ENCODE results near the gene TAS1R2. TPM values are rescaled to one million over a fixed set of nuclear protein-coding genes. Genes with fewer than 3 reads are reported as not detected.
"Not testable (repeated sequence)": the region's sequence is repeated elsewhere in the genome, so short reads cannot be mapped to it uniquely, and the experiment has no call there.

TAS1R2 gene
- total RNA-seq, 1 donor from 2014 or later, result not detected

DNA sequence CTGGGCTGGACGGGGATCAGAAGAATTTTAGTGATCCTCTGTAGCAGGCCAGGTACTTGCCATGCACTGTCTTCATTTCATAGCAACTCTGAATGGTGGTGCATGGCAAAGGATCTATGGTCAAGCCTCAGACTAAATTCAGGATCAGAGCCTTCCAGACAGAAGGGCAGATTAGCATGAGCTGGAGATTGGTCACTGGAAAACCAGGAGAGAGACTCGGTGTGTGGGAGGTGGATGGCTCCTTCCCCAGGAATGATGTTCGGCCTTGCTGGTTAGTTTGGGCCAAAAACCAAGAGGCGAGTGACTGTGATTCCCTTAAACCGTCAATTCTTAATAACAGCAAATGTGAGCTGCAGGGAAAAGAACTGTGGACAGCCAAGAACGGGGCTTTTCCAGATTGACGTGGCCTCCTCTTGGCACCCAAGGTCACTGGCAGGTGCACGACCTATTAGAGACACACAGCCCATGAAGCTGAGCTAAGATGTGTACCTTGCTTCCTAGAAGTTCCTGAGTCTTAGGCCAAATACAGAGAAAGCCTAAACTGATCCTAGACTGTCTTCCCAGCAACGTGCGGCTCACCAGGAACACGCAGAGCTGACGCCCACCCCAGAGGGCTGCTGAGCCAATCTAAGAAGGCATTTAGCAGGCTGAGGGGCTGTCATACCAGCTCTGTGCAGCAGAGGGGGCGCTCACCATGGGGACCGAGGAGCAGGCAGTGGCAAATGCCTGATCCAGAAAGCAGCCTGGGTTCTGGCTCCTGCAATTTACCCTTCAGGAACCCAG is 24.4 kb upstream of the TAS1R2 start:
- peak; percentile 89 for DNase-seq

DNA sequence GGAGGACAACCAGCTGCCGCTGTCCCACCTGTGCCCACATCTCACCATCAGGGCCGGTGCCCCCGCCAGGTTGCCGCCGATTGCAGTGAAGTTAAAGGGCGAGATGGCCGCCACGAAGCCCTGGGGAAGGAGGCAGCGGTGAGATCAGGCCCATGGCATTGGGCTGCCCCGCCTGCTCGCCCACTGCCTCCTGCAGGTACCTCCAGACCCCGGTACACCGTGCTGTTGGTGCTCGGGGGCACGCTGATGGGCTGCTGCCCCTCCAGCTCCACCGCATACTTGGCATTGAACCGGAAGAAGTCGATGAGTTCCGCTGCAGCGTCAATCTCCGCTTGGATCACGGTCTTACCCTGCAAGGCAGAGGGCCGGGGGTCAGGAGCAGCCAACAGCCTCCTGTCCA is 23.6 kb upstream of the TAS1R2 start:
- no peak for DNase-seq

DNA sequence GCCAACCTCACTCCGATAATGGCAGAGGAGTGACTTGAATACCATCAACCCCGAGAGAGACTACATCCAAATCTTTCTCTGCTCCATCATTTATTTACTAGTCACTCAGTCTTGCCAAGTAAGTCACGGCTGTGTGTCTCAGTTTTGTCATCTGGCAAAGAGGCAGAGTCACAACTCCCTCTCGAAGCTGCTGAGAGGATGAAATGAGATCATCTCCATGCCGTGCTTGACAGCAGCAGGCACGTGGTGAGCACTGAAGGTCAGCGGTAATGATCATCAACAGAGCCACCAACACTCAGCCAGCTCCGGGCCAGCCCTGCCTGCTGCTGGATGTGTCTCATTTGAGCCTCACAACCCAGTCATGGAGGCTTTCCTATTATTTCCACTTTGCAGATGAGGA is 23.0 kb upstream of the TAS1R2 start:
- no peak for DNase-seq

DNA sequence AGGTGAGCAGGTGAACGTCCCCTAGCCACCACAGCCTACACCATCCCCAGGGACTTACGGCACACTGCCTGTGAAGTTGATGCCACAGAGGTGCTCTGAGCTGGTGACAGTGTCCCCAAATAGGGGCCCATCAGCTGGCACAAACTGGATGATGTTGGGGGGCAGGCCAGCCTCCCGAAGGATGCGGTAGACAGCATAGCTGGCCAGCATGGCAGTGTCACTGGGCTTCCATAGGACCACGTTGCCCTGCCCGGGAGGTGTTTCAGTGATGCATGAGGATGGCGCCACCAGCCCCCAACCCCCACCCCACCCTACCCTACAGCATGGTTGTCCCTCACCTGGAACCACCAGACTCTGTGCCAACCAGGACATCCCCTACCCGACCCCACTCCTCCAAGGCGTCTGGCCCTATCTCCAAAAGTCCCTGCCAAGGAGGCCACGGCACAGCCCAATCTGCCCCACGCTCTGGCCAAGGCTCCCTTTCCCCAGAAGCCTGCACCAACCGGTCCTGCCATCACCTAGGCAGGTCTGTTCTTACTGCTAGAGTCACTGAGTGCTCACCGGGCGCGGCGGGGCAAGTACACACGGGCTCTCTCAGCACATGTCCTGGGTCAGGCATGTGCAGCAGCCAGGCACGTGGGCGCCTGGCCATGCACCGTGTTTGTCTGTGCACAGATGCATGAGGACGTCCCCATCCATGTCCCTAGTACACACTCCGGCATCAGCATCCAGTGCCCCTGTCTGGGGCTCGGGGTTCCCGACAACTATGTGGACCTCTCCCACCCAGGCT is 22.4 kb upstream of the TAS1R2 start:
- DNase-seq, result no peak

DNA sequence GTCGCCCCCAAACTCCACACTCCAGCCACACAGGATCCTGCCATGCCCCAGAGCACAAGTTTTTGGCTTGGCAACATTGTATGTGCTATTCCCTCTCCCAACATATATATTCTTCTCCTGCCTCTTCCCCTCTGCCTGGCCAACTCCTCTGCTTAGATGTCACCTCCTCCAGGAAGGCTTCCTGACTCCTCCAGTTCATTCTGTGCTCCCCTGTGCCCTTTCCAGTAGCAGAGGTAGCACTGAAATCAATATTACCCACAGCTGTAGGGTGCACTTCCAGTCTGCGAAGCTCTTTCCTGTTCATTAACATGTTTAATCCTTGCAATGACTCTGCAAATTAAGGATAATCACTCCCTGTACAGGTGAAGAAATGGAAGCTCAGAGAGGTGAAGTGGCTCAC is 21.7 kb upstream of the TAS1R2 start:
- DNase-seq, result no peak

DNA sequence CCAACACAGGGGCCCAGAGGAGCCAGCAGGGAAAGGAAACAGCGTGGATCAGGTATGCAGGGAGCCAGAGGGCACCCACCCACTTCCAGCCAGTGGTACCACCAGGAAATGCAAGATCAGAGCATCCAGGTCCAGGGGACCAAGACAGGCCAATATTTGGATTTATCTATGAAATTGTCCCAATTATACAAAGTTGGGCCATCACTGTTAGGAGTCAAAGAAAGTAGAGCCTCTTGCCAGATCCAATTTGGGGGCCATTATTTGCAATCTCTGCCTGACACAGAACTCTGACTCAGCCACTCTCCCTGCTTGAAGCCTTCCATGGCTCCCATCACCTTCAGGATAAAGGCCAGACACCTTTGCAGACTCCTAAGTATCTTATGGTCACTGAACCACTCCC is 21.1 kb upstream of the TAS1R2 start:
- DNase-seq, result no peak

DNA sequence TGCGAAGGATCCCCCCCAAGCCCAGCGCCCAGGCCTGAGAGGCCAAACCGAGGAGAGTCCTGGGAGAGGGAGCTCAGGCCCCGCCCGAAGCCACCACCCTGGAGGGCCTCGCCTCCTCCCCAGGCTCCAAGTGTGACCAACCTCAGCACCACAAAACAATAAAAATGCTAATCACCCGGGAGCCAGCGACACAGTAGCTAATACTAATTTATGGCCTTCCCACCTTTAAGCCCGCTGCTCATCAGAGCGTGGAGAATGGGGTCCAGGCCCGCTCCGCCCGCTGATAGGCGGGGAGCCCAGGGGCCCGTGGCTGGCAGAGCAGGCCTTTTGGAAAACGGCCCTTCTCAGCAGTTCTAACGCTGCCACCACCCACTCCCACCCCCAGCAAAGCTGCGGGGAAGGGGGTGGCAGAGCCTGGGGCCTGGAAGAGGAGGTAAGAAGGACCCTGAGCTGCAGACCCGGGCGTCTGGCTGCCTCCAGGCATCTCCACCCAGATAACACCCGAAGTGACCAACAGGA is 20.4 kb upstream of the TAS1R2 start:
- no peak for DNase-seq

DNA sequence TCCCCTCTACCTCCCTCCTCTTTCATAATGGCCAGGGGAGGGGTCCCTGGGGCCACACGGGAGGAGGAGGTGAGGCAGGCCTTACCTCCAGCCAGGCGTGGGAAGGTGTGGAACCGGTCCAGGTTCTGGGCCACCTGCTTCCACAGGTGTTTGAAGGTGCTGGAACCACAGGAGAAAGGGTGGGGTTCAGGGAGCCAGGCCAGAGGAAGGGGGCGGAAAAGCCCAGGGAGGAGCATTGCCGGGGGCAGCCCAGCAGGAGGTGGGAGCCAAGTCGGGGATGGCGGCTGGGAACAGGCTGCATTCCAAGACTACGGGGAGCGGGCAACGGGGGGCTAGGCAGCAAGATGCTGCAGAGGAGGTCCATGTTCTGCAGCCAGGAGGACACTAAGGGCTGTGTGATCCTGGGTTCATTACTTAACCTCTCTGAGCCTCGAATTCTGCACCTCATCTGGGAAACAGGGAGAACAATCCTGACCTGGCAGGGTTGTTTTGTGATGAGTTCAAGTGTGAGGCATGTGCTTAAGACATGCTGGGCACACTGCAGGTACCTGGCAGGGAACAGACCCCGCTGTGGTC is 19.8 kb upstream of the TAS1R2 start:
- no peak for DNase-seq

DNA sequence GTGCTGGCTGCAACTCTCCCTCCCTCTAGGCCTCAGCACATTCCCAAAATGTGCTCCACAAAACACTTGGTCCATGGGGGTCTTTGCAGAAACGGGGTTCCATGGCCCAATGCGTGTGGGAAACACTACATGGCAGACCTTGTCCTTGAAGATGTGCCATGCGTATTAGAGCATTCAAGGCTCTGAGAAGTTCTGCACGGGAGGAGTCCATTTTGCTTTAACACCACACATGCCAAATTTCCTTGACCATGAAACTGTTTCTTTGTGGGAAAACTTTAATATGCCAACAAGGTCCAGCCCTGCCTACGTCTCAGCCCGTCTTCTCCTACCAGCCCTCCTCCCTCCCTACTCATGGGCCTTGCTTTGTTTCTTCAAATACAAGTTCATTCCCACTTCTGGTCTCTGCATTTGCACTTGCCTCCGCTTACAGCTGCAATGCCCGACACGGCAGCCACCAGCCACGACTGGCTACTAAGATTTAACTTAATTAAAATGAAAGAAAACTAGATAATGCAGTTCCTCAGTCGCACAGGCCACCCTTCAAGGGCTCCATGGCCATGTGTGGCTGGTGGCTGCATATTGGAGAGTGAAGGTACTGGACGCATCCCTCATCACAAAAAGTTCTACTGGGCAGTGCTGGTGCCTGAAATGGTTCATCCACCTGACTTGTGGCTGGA is 19.2 kb upstream of the TAS1R2 start:
- DNase-seq, result no peak

DNA sequence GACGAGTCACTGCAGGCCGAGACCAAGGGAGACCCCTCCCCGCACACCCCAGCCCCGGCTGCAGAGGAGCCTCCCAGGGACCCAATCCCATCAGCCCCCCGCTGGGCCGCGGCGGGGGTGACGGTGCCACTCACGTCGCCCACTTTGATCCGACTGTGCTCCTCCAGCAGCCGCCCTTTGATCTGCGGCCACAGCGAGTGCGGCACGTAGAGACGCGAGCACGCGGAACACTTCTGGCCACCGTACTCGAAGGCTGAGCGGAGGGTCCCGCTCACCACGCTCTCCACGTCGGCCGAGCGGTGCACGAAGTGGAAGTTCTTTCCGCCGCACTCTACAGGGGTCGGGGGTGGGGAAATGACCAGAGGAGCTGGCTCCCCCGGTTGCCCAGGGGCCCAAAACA is 17.8 kb upstream of the TAS1R2 start:
- no peak for DNase-seq

DNA sequence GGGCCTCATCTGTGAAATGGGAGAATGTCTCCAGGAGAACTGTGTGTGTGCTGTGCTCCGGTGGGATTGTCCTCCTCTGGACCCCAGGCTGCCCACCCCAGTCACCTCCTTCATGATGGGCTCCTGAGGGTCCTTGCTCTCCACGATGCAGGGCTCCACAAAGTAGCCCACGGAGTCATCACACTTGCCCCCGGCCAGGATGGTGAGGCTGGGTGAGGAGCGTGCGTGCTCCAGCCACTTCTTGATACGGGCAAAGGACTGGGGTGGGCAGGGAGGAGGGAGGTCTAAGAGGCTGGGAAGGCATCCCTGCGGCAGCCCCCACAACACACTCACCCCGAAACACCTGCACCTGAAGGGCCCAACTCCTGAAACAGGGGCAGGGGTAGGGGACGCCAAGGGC is 16.8 kb upstream of the TAS1R2 start:
- no peak for DNase-seq

DNA sequence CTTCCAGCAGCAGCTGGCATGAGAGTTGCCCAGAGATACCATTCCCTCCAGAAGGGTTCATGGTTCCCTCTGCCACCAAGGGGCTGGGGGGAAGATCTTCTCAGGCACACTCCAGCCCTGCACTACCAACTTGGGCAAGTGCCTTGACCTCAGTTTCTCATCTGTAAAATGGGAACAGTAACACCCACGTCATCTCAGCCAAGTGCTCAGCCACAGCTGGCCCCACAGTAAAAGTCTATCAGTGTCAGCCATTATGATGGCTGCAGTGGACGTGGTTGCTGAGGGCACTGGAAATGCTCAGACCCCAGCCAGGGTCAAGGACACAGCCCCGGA is 16.3 kb upstream of the TAS1R2 start:
- no peak for DNase-seq

DNA sequence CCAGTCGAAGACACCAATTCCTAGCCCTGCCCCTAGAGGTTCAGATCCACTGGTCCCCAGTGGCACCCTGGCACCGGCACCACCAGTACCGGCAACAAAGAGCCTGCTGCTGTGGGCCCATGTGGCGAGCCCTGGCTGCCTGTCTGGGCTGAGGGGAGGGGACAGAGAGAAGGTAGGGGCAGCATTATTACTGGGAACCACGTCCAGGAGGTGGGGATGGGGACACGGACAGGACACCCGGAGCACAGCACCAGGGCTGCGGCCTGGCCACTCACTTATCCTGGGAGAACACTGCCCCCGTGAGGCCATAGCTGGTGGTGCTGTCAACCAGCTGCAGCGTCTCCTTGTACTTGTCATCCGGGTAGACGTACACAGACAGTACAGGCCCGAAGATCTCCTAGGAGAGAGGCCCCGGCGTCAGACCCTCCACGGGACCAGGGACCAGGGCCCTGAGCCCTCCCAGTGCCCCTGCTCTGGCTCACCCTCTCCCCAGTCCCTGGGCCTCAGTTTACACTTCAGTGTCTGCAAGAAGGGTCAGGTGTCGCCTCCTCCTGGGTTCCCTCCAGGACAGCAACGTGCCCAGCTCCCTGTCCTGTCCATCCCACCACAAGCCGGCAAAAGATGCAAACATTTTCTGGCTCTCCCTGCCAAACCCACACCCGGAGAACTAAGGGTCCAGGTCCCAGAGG is 15.8 kb upstream of the TAS1R2 start:
- DNase-seq, result peak; percentile 93

DNA sequence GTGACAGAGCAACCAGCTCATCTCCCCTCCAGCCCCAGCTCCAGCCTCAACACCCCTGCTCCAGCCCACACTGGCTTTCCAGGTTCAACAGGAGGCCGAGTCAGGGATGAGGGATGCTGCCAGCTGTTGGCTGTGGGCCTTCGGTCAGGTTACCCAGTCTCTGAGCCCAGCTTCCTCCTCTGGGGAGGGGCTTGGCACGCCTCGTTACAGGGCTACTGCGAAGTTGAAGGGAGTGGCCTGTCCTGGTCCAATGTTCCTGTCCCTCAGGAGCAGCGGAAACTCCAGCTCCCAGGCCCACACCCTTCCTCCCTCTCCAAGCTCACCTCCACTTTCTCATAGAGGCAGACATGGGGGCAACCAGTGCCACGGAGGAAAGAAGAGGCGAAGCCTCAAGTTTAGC is 15.1 kb upstream of the TAS1R2 start:
- no peak for DNase-seq

DNA sequence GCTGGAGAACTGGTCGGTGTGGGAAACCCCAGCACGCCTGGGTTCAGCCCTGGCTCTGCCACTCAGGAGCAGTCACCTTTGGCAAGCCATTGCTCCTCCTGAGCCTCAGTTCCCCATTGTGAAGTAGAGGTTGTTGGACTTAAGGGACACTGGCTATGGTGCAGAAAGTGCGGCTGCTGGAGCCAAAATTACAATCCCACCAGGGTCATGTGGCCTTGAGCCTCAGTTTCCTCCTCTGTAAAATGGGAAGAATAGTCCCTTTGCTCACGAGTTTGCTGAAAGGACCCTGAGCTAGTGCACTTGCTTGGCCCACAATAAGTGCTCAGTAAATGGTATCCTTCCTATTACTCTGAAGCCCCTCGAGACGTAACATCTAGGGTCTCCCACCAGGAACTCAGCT is 14.6 kb upstream of the TAS1R2 start:
- no peak for DNase-seq

DNA sequence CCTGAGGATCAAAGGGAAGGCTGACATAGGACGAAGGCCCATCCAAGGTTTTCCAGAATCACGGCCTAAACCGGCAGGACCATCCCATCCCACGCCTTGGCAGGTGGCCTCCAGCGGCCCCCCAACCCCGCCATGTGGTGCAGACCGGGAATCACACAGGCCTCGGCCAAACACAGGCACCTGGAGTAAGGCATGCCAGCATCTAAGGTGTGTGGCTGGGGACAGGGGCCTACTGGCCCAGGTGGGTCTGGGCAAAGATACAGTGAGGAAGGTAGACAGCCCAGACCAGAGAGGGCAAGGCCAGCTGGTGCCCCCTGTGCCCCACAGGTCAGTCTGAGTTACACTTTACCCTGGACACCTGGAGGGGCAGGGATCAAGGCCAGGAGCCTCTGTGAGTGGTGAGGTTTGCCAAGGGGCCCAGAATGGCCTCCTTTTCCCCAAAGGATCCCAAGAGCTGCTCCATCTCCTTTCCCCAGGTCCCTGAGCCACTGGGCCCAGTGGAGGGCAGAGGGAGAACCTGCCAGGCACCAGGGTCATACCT is 12.7 kb upstream of the TAS1R2 start:
- no peak for DNase-seq

DNA sequence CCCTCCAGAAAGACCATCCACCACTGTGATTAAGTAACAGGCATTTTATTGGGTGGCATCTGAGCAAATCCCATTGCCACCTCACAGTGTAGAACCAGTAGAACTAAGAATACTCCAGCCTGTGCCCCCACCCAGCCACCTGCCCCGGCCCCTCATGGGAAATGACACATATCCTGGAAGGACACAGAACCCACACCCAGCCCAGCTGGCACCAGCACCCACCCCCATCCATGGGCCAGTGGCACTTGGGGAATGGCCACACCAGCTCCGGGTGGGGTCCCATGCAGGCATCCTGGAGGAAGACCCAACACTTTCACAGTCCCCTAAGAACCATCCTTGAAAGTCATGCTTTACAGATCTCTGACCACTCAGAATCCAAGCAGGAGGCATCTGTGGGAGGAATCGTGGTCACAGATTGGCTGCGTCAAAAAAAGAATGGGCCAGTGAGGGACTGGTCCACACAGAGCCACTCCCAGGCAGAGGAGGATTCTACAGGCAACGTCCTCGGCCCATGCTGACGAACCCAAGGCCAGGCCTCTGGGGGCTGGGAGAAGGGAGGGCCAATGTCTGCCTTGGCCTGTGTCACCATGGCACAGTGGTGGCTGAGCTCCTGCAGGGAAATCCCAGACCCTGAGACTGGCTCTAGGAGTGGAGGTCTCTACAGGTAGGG is 12.1 kb upstream of the TAS1R2 start:
- no peak for DNase-seq

DNA sequence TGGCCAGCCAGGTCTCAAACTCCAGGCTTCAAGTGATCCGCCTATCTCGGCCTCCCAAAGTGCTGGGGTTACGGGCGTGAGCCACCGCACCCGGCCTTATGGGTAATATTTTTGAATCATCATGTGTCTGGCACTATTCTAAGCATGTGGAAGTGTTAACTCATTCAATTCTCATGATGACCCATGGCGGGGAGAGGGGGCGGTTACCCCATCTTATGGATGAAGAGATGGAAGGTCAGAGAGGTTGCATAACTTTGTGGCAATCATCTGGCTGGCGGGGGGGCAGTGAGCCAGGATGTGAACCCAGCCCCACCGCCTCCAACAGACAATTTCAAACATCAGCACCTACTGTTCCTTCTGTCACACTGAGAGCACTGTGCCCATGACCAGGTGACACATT is 11.5 kb upstream of the TAS1R2 start:
- no peak for DNase-seq

DNA sequence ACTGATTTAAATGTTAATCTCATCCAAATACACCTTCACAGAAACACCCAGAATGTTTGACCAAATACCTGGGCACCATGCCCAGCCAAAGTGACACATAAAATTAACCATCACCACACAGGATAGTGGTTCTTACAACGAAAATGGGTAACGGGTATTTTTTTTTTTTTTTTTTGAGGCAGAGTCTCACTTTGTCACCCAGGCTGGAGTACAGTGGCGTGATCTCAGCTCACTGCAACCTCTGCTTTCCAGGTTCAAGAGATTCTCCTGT is 11.1 kb upstream of the TAS1R2 start:
- DNase-seq, result not testable (repeated sequence)

DNA sequence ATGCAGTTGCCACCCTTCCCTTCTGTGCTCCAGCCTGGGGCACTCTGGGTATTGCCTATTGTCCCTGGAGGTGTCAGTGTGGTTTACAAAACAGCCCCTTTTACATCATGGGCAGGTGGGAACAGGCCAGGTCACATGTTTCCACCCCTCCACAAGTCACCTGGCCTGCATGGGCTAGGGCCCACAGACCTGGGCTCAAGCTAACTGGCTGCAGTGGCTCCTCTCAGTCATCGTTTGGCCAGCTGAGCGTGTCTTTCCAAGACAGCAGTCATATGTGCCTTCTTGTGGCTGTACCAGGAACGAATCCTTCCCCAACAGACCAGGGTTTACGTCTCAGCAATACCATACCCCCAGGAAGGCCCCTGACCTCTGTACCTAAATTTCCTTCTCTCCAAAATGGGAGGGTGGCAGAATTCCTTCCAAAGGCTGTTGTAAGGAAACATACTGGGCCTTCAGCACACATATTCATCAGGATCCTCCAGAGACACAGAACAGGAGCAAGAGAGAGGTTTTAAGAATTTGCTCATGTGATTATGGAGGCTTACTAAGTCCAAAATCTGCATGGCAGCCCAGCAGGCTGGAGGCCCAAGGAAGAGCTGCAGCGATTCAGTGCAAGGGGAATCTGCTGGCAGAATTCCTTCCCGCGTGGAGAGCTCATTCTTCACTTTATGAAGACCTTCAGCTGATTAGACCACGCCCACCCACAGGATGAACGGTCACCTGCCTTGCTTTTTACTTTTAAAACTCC is 10.6 kb upstream of the TAS1R2 start:
- no peak for DNase-seq

DNA sequence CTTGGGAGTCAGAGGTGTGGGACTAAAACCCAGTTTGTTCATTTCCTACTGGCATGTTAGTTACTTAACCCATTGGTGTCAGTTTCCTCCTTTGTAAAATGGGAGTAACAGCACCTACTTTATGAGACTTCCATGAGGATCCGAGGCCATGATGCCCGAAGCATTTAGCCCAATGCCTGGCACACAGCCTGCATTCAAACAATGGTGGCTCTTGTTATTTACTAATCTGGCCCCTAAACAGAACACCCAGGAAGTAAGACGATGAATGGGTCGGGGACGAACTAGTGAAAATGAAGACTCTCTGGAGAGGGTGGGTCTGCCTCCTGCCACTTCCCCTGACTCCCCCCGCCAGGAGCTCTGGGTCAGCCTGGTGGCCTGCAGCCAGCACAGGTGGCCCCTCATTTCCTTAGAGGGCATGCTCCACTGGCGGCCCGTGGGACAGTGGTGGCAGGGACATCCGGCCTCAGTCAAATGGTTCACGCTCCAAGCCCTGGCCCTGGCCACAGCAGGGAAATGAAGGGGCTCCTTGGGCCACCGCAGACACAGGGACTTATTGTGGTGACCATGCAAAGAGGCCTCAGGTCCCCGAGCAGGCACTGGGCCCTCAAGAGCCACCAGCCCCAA is 9.5 kb upstream of the TAS1R2 start:
- DNase-seq, result no peak
